ENCODE results near the gene FABP3.

DNA sequence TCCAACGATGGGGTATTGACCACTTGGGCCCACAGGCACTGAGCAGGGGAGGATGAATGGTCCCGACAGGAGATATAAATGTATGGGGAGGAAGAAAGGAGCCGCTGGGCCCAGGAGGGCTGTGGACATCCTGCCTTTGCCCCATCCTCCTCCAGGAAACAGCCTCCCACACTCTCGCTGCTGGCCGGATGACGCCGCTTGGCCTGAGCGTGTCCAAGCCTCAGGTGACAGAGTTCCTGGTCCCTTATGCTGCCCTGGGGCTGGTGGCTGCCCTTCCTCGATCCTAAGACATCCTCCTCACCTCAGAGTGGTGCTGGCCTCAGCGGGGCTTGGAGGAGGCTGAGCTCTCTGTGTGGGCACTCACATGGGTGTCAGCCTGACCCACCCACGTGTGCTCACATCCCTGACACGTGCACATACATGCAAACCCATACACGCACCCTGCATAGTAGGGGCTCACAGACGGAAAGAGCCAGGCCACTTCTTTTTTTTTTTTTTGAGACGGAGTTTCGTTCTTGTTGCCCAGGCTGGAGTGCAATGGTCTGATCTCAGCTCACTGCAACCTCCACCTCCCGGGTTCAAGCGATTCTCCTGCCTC lies 34.3 kb upstream of the FABP3 start:
- no peak for TF ChIP-seq MYC (IDR thresholded peaks at IDR 0.05; ENCODE audit: borderline replicate concordance, low read length)
- TF ChIP-seq, protein P1, sequence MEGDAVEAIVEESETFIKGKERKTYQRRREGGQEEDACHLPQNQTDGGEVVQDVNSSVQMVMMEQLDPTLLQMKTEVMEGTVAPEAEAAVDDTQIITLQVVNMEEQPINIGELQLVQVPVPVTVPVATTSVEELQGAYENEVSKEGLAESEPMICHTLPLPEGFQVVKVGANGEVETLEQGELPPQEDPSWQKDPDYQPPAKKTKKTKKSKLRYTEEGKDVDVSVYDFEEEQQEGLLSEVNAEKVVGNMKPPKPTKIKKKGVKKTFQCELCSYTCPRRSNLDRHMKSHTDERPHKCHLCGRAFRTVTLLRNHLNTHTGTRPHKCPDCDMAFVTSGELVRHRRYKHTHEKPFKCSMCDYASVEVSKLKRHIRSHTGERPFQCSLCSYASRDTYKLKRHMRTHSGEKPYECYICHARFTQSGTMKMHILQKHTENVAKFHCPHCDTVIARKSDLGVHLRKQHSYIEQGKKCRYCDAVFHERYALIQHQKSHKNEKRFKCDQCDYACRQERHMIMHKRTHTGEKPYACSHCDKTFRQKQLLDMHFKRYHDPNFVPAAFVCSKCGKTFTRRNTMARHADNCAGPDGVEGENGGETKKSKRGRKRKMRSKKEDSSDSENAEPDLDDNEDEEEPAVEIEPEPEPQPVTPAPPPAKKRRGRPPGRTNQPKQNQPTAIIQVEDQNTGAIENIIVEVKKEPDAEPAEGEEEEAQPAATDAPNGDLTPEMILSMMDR (IDR thresholded peaks at IDR 0.05) = no peak
- no peak for TF ChIP-seq NPAS2 (CRISPR knock-in tag; IDR thresholded peaks at IDR 0.05; ENCODE audit: borderline replicate concordance)
- TF ChIP-seq, protein P2, sequence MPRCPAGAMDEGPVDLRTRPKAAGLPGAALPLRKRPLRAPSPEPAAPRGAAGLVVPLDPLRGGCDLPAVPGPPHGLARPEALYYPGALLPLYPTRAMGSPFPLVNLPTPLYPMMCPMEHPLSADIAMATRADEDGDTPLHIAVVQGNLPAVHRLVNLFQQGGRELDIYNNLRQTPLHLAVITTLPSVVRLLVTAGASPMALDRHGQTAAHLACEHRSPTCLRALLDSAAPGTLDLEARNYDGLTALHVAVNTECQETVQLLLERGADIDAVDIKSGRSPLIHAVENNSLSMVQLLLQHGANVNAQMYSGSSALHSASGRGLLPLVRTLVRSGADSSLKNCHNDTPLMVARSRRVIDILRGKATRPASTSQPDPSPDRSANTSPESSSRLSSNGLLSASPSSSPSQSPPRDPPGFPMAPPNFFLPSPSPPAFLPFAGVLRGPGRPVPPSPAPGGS (IDR thresholded peaks at IDR 0.05) = no peak
- TF ChIP-seq POLR2A (IDR thresholded peaks at IDR 0.05; ENCODE audit: low read length) = no peak
- TF ChIP-seq, protein P3, sequence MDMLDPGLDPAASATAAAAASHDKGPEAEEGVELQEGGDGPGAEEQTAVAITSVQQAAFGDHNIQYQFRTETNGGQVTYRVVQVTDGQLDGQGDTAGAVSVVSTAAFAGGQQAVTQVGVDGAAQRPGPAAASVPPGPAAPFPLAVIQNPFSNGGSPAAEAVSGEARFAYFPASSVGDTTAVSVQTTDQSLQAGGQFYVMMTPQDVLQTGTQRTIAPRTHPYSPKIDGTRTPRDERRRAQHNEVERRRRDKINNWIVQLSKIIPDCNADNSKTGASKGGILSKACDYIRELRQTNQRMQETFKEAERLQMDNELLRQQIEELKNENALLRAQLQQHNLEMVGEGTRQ (IDR thresholded peaks at IDR 0.05) = no peak

Data from A549 (cell line).